Stimulated activated CD4-positive, alpha-beta T cell treated with anti-CD3 and anti-CD28 coated beads, Interleukin-15, amount 100 ng/mL, for 24 hours (primary cell): ENCODE measurements around the gene TOP3A.

ENCODE experiments used
- DNase-seq: peaks from one replicate; pipeline ENCODE4 v3.0.0-alpha.2; 2020

Gene TOP3A

DNA sequence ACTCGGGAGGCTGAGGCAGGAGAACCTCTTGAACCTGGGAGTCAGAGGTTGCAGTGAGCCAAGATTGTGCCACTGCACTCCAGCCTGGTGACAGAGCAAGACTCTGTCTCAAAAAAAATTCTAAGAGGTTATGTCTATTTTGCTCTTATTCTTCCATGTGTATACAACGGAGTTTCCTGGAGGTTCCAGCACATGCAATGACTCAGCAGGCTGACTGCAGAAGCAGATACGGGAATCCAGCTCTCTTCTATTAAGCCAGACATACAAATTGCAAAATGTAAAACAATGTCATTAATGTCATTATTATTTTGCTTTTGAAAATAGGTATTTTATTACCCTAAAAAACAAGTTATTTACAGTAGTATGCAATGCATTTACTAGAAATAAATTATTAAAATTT is 35.9 kb downstream of the TOP3A start:
- no peak for DNase-seq

- DNase-seq, result no peak
These were observed 37.7 kb downstream of the TOP3A start for GRCh38 chr17:18277076-18277475.

DNA sequence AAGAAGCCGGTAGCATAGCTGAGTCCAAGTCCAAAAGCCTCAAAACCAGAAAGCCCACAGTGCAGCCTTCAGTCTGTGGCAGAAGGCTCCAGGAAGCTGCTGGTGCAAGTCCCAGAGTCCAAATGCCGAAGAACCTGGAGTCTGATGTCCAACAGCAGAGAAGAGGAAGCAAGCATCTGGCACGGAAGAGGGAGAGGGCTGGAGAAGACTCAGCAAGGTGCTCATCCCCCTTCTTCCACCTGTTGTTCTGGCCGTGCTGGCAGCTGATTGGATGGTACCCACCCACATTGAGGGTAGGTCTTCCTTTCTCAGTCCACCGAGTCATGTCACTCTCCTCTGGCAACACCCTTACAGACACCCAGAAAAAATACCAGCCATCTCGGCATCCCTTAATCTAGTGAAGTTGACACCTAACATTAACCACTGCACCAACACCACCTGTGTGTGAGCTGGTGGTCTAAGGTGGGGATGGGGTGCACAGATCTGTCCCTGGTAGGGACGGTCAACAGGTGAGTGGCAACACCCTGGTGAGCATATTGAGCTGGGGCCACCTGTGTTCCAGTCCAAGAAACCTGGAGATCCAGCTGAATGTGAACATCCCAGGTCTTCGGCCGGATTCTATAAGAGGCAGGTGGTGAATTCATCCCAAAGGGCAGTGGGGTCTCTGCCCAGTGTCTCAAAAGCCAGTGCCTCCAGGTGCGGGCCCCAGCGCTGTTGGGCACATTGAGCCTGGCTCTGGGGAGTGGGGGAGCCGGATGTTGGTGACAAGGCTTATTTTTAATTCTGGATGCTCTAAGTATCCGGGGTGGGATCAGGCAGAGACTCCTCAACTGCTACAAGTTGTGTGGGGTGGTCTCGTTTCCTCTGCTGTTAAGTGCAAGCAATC is 44.5 kb downstream of the TOP3A start:
- no peak for DNase-seq

DNA sequence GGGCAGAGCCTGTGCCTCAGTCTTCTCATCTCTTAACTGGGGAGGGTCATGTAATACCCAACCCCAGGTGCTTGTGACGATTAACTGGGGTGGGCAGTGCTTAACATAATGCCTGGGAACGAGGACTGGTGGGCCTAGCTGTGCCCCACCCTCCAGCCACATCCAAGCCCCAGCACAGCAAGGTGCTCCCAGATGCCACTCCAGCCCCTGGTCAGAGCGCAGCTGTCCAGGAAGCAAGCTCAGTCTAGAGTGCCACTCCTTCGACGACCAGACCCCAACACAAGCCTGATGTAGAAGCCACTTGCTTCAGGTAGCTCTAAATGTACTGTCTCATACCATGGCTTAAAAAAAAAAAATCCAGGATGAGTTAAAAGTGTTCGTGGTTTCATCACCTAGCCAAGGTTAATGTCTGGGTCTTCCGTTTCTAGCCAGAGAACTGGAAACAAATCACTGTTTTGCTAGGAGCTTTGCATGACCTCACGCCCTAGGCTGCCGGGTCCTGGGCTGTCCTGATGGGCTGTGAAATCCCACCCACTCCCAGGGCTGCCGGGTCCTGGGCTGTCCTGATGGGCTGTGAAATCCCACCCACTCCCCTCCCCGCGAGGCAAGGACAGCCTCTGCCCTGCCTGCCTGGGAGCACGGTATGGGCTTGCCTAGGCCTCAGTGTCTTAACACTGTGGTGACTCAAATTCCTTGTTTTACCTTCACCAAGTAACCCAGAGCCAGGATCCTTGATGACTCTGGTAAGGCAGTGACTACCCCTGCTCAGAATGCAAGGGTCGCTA is 46.7 kb downstream of the TOP3A start:
- DNase-seq, result no peak

- DNase-seq, result no peak
These were observed 47.4 kb downstream of the TOP3A start for GRCh38 chr17:18267366-18267765.

DNA sequence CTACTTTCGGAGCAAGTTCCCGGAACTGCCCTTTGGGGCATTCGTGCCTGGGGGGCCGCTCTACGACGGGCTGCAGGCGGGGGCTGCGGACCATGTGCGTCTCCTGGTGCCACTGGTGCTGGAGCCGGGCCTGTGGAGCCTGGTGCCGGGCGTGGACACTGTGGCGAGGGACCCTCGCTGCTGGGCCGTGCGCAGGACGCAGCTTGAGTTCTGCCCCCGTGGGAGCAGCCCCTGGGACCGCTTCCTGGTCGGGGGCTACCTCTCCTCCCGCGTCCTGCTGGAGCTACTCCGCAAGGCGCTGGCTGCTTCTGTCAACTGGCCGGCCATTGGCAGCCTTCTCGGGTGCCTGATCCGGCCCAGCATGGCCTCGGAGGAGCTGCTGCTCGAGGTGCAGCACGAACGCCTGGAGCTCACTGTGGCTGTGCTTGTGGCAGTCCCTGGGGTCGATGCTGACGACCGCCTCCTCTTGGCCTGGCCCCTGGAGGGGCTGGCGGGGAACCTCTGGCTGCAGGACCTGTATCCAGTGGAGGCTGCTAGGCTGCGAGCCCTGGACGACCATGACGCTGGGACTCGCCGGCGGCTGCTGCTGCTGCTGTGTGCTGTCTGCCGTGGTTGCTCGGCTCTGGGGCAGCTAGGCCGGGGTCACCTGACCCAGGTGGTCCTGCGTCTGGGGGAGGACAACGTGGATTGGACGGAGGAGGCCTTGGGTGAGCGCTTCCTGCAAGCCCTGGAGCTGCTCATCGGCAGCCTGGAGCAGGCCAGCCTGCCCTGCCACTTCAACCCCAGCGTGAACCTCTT is 50.7 kb downstream of the TOP3A start:
- no peak for DNase-seq

DNA sequence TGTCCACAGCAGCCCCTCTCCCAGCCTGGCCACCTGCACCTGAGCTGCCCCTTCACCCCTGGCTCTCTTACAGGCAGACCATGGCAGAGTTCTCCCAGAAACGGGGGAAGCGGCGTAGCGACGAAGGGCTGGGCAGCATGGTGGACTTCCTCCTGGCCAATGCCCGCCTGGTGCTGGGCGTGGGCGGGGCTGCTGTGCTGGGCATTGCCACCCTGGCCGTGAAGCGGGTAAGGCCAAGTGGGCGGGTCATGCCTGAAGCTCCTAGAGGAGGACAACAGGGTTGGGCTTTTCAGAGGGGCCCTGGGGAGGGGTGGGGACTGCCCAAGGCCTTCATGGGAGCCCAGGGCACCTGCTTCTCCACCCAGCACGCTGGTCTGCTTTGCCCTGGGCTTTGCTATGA is 52.2 kb downstream of the TOP3A start:
- DNase-seq, result no peak

- no peak for DNase-seq
These were observed 52.7 kb downstream of the TOP3A start for GRCh38 chr17:18262111-18262510.

- DNase-seq, result no peak
These were observed 53.1 kb downstream of the TOP3A start for GRCh38 chr17:18261659-18262058.

DNA sequence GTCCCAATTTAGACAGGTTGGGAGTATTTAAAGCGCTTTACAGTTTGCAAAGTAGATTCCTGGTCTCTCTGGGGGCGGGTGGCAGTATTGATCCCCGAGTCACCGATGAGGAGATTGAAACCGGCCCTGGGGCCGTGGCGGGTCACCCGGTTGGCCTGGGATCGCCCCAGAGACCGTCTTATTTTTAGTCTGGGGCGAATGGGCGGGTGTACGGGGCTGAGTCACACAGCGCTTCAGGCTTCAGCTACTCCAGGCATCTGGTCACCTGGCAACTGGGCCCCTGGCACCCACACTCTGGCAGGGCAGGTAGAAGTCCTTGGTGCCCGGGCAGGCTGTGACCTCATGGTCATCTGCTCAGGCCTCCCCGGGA is 53.7 kb downstream of the TOP3A start:
- DNase-seq, result peak; percentile 58

DNA sequence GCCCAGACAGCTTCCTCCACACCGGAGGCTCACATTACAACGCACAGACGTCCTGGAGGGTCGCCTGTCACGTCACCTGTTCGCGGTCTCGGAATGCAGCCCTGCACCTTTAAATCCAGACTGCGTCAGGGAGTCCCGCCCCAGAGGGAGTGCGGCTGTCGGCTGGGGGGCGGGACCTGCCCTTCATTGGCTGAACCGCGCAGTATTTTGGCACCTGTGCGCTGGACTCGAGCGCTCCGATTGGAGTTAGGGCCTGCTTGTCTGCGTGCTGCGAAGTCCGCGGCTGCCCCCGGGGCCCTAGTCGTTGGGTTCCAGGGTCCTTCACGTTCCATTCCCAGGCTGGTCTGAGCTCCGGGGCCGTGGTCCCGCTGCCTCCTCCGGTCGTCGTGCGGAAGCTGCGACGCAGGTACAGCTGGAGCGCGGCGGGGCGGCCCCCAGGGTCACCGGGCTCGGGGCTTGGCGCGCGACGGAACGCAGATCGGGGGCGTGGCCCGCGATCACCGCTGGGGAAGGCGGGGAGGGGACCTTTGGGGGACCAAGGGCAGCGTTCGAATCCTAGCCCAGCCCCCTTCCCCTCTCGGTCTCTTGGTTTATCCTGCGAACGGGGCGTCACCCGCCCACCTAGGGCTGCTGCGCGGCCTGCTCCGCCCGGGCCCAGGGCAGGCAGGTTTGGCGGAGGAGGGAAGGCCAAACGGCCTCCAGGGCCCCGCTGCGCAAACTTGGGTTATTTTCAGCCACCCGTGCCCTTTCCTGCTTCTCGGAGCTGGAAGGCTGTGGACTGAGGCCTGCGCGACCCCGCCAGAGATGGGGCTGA is 54.3 kb downstream of the TOP3A start, which contains the start of gene MIEF2:
Gene MIEF2 (plus strand): TSS at position 331 of the 814 bp plus-strand sequence. CDS start 2,059 bp downstream, outside the sequence.
- peak; percentile 96 for DNase-seq

DNA sequence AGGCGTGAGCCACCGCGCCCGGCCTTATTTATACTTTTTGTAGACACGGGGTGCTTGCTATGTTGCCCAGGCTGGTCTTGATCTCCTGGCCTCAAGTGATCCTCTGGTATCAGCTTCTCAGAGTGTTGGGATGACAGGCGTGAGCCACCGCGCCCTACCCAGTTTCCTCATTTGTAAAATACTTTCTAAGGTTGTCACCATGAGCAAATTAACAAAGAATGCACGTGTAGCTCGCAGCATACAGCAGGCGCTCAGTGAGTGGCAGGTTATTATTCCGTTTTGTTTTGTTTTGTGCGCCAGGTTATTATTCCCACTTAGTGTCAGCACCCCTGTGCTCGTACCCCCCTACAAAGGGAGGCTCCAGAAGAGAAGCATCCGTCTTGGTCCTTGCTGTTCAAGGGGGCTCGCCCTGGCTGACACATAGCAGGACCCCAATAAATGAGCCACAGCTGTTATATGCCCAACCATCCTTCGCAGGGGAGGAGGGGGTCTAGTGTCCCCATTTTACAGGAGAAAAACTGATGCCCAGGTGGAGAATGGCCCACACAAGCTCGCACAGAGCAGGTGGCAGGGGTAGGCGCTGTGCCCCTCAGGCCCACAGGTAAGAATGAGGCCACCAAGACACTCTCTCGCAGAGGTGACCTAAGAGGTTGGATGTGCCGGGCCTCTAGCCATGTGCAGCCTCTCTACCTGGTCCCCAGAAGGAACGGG is 55.0 kb downstream of the TOP3A start:
- DNase-seq, result no peak

DNA sequence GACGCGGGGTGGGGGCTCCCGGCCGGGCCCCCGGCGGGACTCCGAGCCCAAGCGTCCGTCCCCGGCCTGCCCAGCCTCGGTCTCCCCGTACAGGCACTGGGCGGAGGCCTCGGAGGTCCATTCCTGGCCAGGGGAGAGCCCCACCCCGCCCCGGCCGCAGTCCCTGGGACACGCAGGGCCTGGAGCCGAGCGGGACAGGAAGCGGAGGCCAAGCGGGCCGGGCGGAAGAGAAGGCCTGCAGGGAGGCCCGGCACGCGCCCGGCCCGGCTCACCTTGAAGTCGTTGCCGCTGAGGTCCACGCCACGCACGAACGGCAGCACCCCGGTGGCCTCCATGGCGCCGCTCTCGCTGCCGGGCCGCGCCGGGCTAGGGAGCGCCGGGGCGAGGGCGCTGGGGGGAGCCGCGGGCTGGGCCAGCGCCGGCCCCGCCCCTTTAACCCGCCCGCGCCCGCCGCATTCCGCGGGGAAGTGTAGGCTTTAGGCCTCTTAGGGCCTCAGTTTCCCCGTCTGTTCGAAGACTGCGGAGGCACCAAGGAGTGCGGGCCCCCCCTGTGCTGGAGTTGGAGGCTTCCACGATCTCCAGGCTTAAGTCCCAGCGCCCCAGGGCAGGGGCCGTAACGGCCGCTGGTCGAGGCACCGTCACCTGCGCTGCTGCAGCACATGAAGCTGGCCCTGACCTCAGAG is 56.3 kb downstream of the TOP3A start, which contains the start of gene FLII:
Gene FLII (minus strand): TSS at position 383 of the 683 bp plus-strand sequence. CDS start 48 bp downstream, at position 335.
- peak; percentile 69 for DNase-seq

DNA sequence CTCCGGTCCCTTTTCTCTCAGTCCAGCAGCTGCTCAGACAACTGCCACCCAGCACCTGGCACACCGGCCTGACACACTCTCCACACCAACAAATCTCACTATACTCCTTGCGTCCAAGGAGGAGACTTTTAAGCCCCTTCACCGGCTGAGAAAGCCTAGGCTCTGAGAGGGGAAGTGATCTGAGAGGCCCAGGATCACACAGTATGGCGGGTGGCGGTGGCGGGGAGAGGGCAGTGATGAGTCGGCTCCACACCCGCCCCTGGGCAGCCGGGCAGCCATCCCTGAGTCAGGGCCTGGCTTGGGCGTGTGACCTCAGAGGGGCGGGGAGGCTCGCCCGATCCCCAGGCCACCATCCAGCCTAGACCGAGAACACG is 56.8 kb downstream of the TOP3A start:
- DNase-seq, result peak; percentile 69

DNA sequence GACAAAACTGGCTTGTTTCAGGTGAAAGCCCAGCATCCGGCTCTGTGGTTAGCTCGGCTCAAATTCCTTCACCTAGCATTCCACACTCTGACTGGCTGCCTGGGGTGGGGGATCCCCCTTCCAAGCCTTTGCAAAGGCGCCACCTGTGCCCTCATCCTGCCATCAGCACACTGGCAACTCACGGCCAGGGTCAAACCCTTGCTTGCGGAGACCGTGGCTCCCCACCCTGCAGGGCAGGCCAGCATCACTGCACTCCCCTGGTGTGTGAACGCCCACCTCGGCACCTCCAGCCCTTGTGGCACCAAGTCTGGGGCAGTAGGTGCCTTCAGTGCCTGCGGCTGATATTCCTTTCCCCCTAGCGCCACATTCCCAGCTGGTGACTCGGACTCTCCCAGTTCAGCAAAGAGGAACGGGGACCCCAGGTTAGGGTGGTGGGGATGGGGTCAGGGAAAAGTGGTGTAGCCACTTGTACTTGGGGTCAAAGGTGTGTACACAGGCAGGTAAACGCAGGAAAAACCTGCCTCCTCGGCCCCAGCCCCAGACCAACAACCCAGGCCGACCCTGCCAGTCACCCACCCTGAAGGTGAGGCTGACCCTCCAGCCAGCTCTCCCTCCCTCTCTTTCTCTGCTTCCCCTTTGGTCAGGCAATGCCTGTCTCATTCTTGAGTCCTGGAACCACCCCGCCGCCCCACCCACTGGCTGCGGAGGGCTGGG is 57.4 kb downstream of the TOP3A start:
- DNase-seq, result peak; percentile 56

DNA sequence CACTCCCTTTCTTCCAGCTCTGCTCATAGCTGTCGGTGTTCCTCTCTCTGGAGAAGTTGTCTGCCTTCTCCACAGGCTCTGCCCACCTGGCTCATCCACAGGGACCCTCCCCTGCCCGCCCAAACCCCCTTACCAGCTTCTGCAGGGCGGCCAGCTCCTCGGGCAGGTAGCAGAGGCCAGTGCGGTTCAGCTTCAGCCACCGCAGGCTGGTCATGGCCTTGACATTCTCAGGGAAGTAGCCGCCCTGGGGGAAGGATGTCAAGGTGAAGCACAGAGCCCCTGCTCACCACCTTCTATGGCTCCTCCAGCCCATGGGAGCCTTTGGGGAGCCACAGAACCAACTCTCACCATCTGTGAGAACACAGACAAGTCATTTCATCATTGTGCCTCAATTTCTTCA is 58.0 kb downstream of the TOP3A start:
- no peak for DNase-seq

DNA sequence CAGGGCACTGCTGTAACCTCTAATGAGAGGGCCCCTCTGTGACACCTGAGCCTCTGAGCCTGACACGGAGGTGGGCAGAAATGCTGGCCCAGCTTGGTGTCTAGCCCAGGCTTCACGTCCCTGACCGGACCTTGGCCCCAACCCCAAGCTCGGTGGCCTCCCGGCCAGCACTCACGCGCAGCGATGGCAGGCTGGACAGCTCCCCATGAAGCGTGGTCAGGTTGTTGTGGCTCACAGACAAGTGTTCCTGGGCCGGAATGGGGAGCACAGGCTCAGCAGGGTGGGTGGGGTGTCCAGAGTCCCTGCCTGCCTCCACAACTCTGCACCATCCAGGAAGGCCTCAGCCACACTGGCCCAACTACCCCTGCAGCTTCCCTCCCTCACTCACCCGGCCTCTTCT is 58.4 kb downstream of the TOP3A start:
- no peak for DNase-seq

GRCh38 chr17:18254888-18255649 is 59.7 kb downstream of the TOP3A start:
- no peak for DNase-seq
